Fibroblast of the aortic adventitia (primary cell): ENCODE results near the gene ERC2. TPM values are rescaled to one million over a fixed set of nuclear protein-coding genes. Genes with fewer than 3 reads are reported as not detected.

Experiments used
- DNase-seq: peaks from one replicate; pipeline ENCODE4 v3.0.0-alpha.2; 2010; ENCODE audit warnings: low read depth
- H3K4me3 ChIP-seq: 2 replicates; pipeline ENCODE4 v1.5.1; 2011; ENCODE audit warnings: low read depth, mild to moderate bottlenecking, control low read depth, low read length, moderate library complexity
- total RNA-seq: library from RNA; depleted of rRNA; stranded (reverse); fragments of >200 nt; gene quantifications from 2 replicates; pipeline ENCODE4 v1.2.3, GENCODE V29; 2012; ENCODE audit warnings: low replicate concordance
- TF ChIP-seq, protein P1 (sequence below): IDR thresholded peaks from 2 replicates; pipeline ENCODE4 v1.5.1; 2011; ENCODE audit warnings: mild to moderate bottlenecking, low read length, control low read depth, inconsistent platforms; ENCODE audit not compliant: insufficient read depth

Gene ERC2
- total RNA-seq, 1 donor: 0.09 TPM

DNA sequence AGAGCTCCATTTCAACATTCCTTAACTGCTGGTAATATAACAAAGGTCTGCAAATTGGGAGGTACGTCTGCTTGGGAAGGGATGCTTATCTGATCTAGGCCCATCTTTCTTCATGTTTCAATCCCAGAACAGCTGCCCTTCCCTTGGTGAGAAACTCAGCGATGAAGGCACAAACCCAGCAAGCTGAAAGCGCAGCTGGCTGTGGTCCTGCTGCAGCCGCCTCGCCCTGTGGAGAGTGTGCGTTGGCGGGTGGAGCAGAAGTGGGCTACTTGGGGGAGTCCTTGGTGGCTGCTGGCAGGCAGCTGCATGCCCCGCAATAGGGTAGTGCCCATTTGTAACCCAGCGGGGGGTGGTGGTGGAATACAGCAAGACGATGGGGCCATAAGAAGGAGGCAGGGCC is 820.6 kb downstream of the ERC2 start:
- TF ChIP-seq, protein P1, sequence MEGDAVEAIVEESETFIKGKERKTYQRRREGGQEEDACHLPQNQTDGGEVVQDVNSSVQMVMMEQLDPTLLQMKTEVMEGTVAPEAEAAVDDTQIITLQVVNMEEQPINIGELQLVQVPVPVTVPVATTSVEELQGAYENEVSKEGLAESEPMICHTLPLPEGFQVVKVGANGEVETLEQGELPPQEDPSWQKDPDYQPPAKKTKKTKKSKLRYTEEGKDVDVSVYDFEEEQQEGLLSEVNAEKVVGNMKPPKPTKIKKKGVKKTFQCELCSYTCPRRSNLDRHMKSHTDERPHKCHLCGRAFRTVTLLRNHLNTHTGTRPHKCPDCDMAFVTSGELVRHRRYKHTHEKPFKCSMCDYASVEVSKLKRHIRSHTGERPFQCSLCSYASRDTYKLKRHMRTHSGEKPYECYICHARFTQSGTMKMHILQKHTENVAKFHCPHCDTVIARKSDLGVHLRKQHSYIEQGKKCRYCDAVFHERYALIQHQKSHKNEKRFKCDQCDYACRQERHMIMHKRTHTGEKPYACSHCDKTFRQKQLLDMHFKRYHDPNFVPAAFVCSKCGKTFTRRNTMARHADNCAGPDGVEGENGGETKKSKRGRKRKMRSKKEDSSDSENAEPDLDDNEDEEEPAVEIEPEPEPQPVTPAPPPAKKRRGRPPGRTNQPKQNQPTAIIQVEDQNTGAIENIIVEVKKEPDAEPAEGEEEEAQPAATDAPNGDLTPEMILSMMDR: no peak
- no peak overlapping the region for H3K4me3 ChIP-seq
- no peak for DNase-seq

DNA sequence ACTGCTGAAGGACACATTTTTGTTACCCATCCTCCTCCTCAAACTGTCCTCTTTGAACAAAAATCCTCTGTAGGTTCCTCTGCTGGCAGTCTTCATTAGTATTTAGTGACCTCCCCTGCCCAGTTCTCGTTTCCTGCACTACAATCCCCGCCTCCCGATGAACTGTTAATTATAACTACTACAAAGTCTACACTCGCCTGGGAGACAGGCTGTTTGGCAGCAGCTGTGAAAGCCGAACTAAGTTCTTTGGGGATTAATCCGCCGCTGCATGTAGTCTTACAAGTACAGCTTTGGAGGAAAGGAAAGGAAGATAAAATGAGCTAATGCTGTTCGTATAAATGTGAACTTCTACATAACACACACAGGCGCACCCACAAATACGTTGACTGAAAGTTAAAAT is 821.2 kb downstream of the ERC2 start:
- H3K4me3 ChIP-seq: no peak overlapping the region
- no peak for DNase-seq
- TF ChIP-seq, protein P1: no peak

DNA sequence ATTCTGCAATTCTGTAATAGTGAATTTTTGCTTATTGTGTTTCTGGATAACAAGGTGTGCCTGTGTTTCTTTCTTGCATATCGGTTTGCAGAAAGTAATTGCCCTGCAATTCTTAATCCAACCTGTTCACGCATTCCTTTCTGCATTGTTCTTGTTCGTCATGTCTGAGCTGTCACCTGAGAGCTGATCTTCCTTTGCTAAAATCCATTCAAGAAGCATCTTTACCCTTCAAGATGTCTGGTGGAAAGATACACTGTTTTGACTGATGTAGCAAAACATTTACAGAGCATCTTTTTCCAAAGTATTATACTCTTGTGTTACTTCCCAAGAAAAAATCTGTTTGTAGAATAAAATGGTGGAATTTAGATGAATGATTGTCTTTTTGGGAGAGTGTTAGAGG is 822.1 kb downstream of the ERC2 start:
- no peak overlapping the region for H3K4me3 ChIP-seq
- TF ChIP-seq, protein P1: no peak
- DNase-seq: no peak

- DNase-seq: no peak
- TF ChIP-seq, protein P1: no peak
- H3K4me3 ChIP-seq: no peak overlapping the region
These were observed 822.8 kb downstream of the ERC2 start for GRCh38 chr3:55645422-55645821.

- no peak overlapping the region for H3K4me3 ChIP-seq
- TF ChIP-seq, protein P1: no peak
- DNase-seq: no peak
These were observed 825.0 kb downstream of the ERC2 start for GRCh38 chr3:55643283-55643682.

DNA sequence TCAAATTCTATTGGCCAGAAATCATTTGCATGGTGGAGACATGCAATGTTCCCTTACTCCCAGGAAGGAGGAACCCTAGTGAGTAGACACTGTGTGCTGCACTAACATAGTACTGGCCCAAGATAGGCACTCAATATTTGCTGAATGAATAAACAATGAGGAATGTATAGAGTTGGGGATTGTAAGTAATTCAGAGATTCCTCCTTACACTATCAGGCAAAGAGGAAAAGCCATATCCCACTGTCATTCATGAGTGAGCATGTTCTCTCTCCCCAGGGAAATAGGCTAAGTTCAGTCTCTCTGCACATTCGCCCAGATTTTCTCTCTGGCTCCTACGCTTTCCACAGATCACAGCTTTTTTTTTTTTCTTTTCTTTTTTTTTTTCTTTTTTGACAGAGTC is 826.3 kb downstream of the ERC2 start:
- TF ChIP-seq, protein P1: no peak

More for the DNA sequence above, 826.3 kb downstream of the ERC2 start:
- no peak for DNase-seq
- H3K4me3 ChIP-seq: no peak overlapping the region
